ENCODE measurements around the gene ABTB2. TPM values are rescaled to one million over a fixed set of nuclear protein-coding genes. Genes with fewer than 3 reads are reported as not detected.

ABTB2 gene
- total RNA-seq, 1 donor from 2014 or later: 3.2 TPM

DNA sequence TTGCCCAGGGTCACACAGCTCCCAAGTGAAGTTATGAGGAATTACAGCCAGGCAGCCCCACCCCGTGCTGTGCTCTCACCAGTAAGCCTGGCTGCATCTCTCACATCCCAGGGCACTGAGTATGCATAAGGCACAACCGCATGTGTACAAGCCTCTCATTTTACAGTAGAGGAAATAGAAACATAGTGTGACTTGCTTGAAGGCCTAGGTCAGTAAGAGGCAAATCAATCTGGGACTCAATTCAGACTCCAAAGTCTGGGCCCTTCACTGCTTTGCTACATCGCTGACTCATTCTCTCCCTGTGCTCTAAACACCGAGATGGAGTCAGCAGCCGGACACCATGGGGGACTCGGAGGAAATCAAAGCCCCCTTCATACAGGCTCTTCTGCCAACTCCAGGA lies 7.9 kb downstream of the ABTB2 start:
- no peak for ATAC-seq
- intact Hi-C loops (cut with DNase I): no loop called here
- no peaks in the 10 kb centered on the region for H3K9me3 ChIP-seq
- peaks cover 16% of the 10 kb centered on the region for H3K4me1 ChIP-seq
- H3K4me3 ChIP-seq: no peak overlapping the region
- no peak for TF ChIP-seq CTCF (IDR thresholded peaks at IDR 0.05)
- H3K27me3 ChIP-seq: peaks cover 14% of the 10 kb centered on the region
- no peak overlapping the region for H3K27ac ChIP-seq
- H3K36me3 ChIP-seq: no peaks in the 10 kb centered on the region
- no peak for DNase-seq

DNA sequence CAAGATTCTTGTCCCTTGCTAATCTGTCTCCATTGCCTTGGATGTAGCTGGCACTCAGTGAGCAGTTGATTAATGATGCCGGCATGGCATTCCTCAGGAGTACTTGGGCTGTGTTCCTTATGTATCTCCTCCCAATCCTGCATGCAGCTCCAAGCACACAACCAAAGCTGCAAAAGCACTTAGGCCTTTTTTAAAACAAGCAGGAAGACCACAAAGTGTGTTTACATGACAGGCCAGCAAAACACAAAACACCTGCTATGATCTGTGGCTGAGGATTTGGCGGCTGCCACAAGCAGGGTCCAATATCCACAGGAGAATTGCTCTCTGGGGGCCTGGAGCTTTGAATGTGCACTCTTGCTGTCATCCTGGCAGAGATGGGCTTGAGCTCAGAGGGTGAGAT lies 8.9 kb downstream of the ABTB2 start:
- intact Hi-C loops (cut with DNase I): no loop called here
- ATAC-seq (no peak), DNase-seq (no peak)
- peaks cover 11% of the 10 kb centered on the region for H3K27me3 ChIP-seq
- no peak overlapping the region for H3K27ac ChIP-seq
- no peaks in the 10 kb centered on the region for H3K9me3 ChIP-seq
- peaks cover 18% of the 10 kb centered on the region for H3K4me1 ChIP-seq
- no peak for TF ChIP-seq CTCF (IDR thresholded peaks at IDR 0.05)
- H3K36me3 ChIP-seq: no peaks in the 10 kb centered on the region
- H3K4me3 ChIP-seq: no peak overlapping the region

GRCh38 chr11:34348096-34348495 lies 9.7 kb downstream of the ABTB2 start:
- Histone ChIP-seq H3K4me1 (peaks cover 18% of the 10 kb centered on the region), H3K27ac (no peak overlapping the region), H3K36me3 (no peaks in the 10 kb centered on the region), H3K27me3 (peaks cover 7% of the 10 kb centered on the region), H3K4me3 (no peak overlapping the region), H3K9me3 (no peaks in the 10 kb centered on the region)
- no peak for TF ChIP-seq CTCF (IDR thresholded peaks at IDR 0.05)
- intact Hi-C loops (cut with DNase I): no loop called here
- ATAC-seq (no peak), DNase-seq (no peak)

DNA sequence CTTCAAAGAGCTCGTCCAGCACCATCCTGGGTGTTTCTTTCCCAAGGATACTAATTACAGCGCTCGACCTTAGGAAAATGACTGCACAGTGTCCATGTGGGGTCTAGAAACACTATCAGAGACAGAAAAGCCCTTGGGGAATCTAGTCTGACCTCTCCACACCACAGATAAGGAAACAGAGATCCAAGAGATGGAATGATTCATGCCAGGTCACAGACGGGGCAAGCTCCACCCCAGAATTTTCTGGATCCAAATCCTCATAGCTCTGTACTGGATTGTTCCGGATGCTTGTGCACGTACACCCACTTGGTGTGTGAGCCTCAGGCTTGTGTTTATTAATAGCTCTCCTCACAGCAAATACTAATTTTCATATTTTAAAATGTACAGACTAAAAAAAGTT lies 11.3 kb downstream of the ABTB2 start:
- intact Hi-C loops (cut with DNase I): no loop called here
- H3K27ac ChIP-seq: no peak overlapping the region
- H3K36me3 ChIP-seq: no peaks in the 10 kb centered on the region
- ATAC-seq (peak; percentile 13), DNase-seq (no peak)
- no peaks in the 10 kb centered on the region for H3K9me3 ChIP-seq
- no peak for TF ChIP-seq CTCF (IDR thresholded peaks at IDR 0.05)
- H3K4me3 ChIP-seq: no peak overlapping the region
- peaks cover 28% of the 10 kb centered on the region for H3K4me1 ChIP-seq
- no peaks in the 10 kb centered on the region for H3K27me3 ChIP-seq

GRCh38 chr11:34345991-34346480 lies 11.8 kb downstream of the ABTB2 start:
- Histone ChIP-seq H3K4me1 (peaks cover 28% of the 10 kb centered on the region), H3K27ac (no peak overlapping the region), H3K27me3 (no peaks in the 10 kb centered on the region), H3K4me3 (no peak overlapping the region), H3K9me3 (no peaks in the 10 kb centered on the region), H3K36me3 (no peaks in the 10 kb centered on the region)
- DNase-seq: no peak
- TF ChIP-seq CTCF (IDR thresholded peaks at IDR 0.05): no peak
- ATAC-seq: no peak
- intact Hi-C loops (cut with DNase I): no loop called here

DNA sequence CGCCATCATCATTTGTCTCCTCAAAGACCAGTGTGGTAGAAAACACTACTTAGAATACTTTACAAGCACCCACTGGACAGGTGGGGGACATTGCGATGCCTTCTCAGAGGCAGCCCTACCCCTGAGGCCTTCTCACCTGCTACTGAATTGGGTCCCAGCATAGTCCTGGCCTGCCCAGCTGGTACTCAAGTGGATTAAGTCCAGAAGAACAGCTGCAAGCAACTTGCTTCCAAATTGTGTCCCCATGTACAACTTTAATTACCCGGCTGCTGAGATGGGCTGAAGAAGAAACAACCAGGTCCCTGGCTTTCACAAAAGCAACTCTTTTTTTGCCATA lies 12.3 kb downstream of the ABTB2 start:
- no peak for TF ChIP-seq CTCF (IDR thresholded peaks at IDR 0.05)
- no peak overlapping the region for H3K4me3 ChIP-seq
- peak; percentile 9 for ATAC-seq

More for the DNA sequence above, 12.3 kb downstream of the ABTB2 start:
- no peak for DNase-seq
- Histone ChIP-seq H3K36me3 (no peaks in the 10 kb centered on the region), H3K27ac (no peak overlapping the region), H3K27me3 (no peaks in the 10 kb centered on the region), H3K9me3 (no peaks in the 10 kb centered on the region), H3K4me1 (peaks cover 28% of the 10 kb centered on the region)
- intact Hi-C loops (cut with DNase I): no loop called here
